Muscle of leg (tissue), 11 donors: ENCODE data around the gene NQO2. TPM values are rescaled to one million over a fixed set of nuclear protein-coding genes. Genes with fewer than 3 reads are reported as not detected.
A peak's percentile ranks its signal among the peaks of the same experiment; 100 is the strongest.

Source experiments
- DNase-seq: peaks from one replicate; pipeline ENCODE4 v3.0.0; 2013
- H3K27ac ChIP-seq: one replicate; pipeline ENCODE4 v1.5.1; 2013; ENCODE audit warnings: mild to moderate bottlenecking, low read length, control low read depth
- H3K27me3 ChIP-seq: one replicate; pipeline ENCODE4 v1.6.1; 2013; ENCODE audit warnings: low read length; ENCODE audit not compliant: control insufficient read depth, insufficient read depth
- H3K36me3 ChIP-seq: one replicate; pipeline ENCODE4 v1.6.1; 2013; ENCODE audit warnings: low read length; ENCODE audit not compliant: control insufficient read depth, insufficient read depth
- H3K4me1 ChIP-seq: one replicate; pipeline ENCODE4 v1.6.1; 2013; ENCODE audit warnings: low read length; ENCODE audit not compliant: control insufficient read depth, insufficient read depth
- H3K4me3 ChIP-seq: one replicate; pipeline ENCODE4 v1.5.1; 2013; ENCODE audit warnings: low read length, control low read depth
- H3K9me3 ChIP-seq: replicated peaks from 2 replicates; pipeline ENCODE4 v1.6.1; 2013; ENCODE audit warnings: low read depth, low read length; ENCODE audit not compliant: control insufficient read depth
- WGBS: methylation state at CpG from one replicate; pipeline ENCODE4 v1.1.5; 2013; ENCODE audit warnings: missing lambda C conversion rate; ENCODE audit not compliant: insufficient coverage; 5-methylcytosine and 5-hydroxymethylcytosine counted together
- polyA plus RNA-seq, 8 donors: library from polyadenylated mRNA; unstranded; fragments of 120-200 nt; gene quantifications; one replicate each; pipeline versions ENCODE4 v1.2.1 to v1.2.3, GENCODE V29; 2013; ENCODE audit warnings: inconsistent platforms in 1 of 8, low replicate concordance in 1 of 8; ENCODE audit not compliant: insufficient read length in 8 of 8, insufficient read depth in 1 of 8
- total RNA-seq: library from RNA; stranded (reverse); fragments of 120-200 nt; gene quantifications from one replicate; pipeline ENCODE4 v1.2.4, GENCODE V29; 2013

The NQO2 gene
- total and polyA plus RNA-seq, 9 donors = 15.0 to 21.3 (median 19.7) TPM

DNA sequence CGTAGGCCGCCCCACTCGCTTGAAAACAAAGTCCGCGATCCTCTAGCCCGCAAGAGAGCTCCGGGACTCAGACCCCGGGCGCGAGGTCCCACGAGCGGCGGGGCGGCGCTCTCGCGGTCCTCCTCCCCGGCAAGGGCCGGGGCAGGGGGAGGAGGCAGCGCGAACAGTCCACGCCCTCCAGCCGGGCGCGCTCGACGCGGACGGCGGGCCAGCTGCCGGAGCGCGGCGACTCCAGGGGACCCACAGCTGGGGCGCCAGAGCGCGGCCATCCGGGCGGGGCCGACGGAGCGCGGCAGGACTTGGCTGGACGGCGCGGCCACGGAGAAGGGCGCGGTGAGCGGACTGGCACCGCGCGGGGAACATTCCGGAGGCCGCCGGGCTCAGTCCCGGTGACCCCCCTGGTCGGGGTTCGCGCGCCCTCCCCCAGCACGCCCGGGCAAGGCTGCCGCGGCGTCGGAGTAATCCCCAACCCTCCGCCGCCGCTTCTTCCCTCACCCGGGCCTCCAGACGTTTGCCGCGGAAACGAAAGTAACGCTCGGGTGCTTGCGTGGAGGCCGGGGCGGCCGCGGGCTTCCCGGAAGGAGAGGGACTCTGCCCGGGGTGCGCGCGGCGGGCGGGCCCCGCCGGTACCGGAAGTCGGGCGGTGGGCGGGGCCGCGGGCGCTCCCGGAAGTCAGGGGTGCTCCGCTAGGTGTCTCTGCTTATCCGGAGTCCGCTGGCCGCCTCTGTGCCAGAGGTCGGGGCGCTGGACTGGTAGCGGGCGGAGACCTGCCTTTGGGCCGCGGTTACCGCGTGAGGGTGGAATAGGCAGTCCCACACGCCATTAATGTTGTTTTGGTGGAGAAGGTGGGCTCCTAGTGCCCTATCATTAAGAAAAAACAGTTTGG is 68.9 kb downstream of the NQO2 start, which contains the start of gene RIPK1:
Gene RIPK1, plus strand, starts transcription at position 166 of the 886 bp plus-strand sequence. CDS start 8,330 bp downstream, outside the sequence.
- Histone ChIP-seq H3K27ac (peak within 1 kb of the TSS; percentile 95), H3K4me1 (peaks cover 12% of the 10 kb centered on the region), H3K4me3 (peak within 1 kb of the TSS; percentile 79), H3K36me3 (peaks cover 2% of the 10 kb centered on the region), H3K9me3 (no peaks in the 10 kb centered on the region), H3K27me3 (no peaks in the 10 kb centered on the region)
- WGBS = under 1% methylated on average over 107 of the region's 112 CpGs
- peak; percentile 95 for DNase-seq

Other genes starting within 250 kb of the NQO2 start
- gene MYLK4, start 249.0 kb upstream of the NQO2 start, total RNA-seq = 7.6 TPM
- gene MYLK4, start 249.0 kb upstream of the NQO2 start, polyA plus RNA-seq = 10 to 100 TPM in 5 of 8 donors, 1 to 10 TPM in 3; 6.1 to 12.1 (median 10.7) TPM
- gene WRNIP1, start 234.5 kb upstream of the NQO2 start, total RNA-seq = 42.5 TPM
- gene WRNIP1, start 234.5 kb upstream of the NQO2 start, polyA plus RNA-seq = 10 to 100 TPM; 43.9 to 59.3 (median 50.2) TPM
- gene SERPINB1, start 158.0 kb upstream of the NQO2 start, total RNA-seq = 8.9 TPM
- 10 to 100 TPM; 11.7 to 19.6 (median 17.3) TPM for gene SERPINB1, start 158.0 kb upstream of the NQO2 start, polyA plus RNA-seq
- 3.2 TPM for gene SERPINB9, start 96.6 kb upstream of the NQO2 start, total RNA-seq
- gene SERPINB9, start 96.6 kb upstream of the NQO2 start, polyA plus RNA-seq = 1 to 10 TPM; 2.5 to 4.9 (median 3.0) TPM
- 55.3 TPM for gene SERPINB6, start 28.3 kb upstream of the NQO2 start, total RNA-seq
- gene SERPINB6, start 28.3 kb upstream of the NQO2 start, polyA plus RNA-seq = 100 to 1,000 TPM in 1 of 8 donors, 10 to 100 TPM in 7; 84.2 to 101 (median 88.1) TPM
- gene RIPK1, start 68.6 kb downstream of the NQO2 start, total RNA-seq = 11.3 TPM
- 10 to 100 TPM; 10.8 to 16.9 (median 13.7) TPM for gene RIPK1, start 68.6 kb downstream of the NQO2 start, polyA plus RNA-seq
- gene BPHL, start 118.8 kb downstream of the NQO2 start, total RNA-seq = 32.2 TPM
- gene BPHL, start 118.8 kb downstream of the NQO2 start, polyA plus RNA-seq = 10 to 100 TPM; 29.7 to 43.0 (median 31.3) TPM
- 73.2 TPM for gene TUBB2A, start 157.7 kb downstream of the NQO2 start, total RNA-seq
- gene TUBB2A, start 157.7 kb downstream of the NQO2 start, polyA plus RNA-seq = 100 to 1,000 TPM in 1 of 8 donors, 10 to 100 TPM in 7; 72.0 to 103 (median 88.0) TPM
- 63.7 TPM for gene TUBB2B, start 227.8 kb downstream of the NQO2 start, total RNA-seq
- 10 to 100 TPM; 54.6 to 69.8 (median 62.2) TPM for gene TUBB2B, start 227.8 kb downstream of the NQO2 start, polyA plus RNA-seq